ENCODE measurements around the gene RPS6KA3.

GRCh38 chrX:20143561-20143960 lies 123.1 kb downstream of the RPS6KA3 start:
- no peak for TF ChIP-seq PREB (CRISPR knock-in tag; IDR thresholded peaks at IDR 0.05; ENCODE audit: borderline replicate concordance)
- TF ChIP-seq MAX (CRISPR knock-in tag; IDR thresholded peaks at IDR 0.05): no peak
- TF ChIP-seq CTCF (IDR thresholded peaks at IDR 0.05): no peak
- no peak for TF ChIP-seq FOXJ3 (CRISPR knock-in tag; IDR thresholded peaks at IDR 0.05; ENCODE audit: borderline replicate concordance)
- no peak for TF ChIP-seq SOX15 (CRISPR knock-in tag; IDR thresholded peaks at IDR 0.05)
- no peak for TF ChIP-seq ZNF138 (CRISPR knock-in tag; conservative IDR thresholded peaks at IDR 0.05)
- TF ChIP-seq SMAD3 (CRISPR knock-in tag; IDR thresholded peaks at IDR 0.05; ENCODE audit: borderline replicate concordance): no peak
- no peak for TF ChIP-seq AFF4 (CRISPR knock-in tag; IDR thresholded peaks at IDR 0.05; ENCODE audit: borderline replicate concordance)
- TF ChIP-seq NR3C1 (CRISPR knock-in tag; conservative IDR thresholded peaks at IDR 0.05; ENCODE audit: low read depth): no peak
- no peak for TF ChIP-seq ESRRA (CRISPR knock-in tag; IDR thresholded peaks at IDR 0.05; ENCODE audit: borderline replicate concordance)
- no peak for TF ChIP-seq ZNF425 (CRISPR knock-in tag; conservative IDR thresholded peaks at IDR 0.05)
- no peak for TF ChIP-seq CREB1 (CRISPR knock-in tag; IDR thresholded peaks at IDR 0.05)
